Upper lobe of right lung (tissue), 1 donor: ENCODE results near the gene ADAMTS12. TPM values are rescaled to one million over a fixed set of nuclear protein-coding genes. Genes with fewer than 3 reads are reported as not detected.

Experiments
- ATAC-seq: fragments of 200-7000 bp; cut with Tn5 transposase; one replicate; pipeline ENCODE4 v1.9.1; 2020; ENCODE audit warnings: mild to moderate bottlenecking, moderate library complexity
- DNase-seq: peaks from one replicate; pipeline ENCODE4 v3.0.0-alpha.2; 2020
- H3K27ac ChIP-seq: fragments of 200-600 bp; one replicate; pipeline ENCODE4 v1.8.0; 2022
- H3K27me3 ChIP-seq: fragments of 200-600 bp; one replicate; pipeline ENCODE4 v1.8.0; 2022; ENCODE audit warnings: mild to moderate bottlenecking
- H3K36me3 ChIP-seq: fragments of 200-600 bp; one replicate; pipeline ENCODE4 v1.8.0; 2022
- H3K4me1 ChIP-seq: fragments of 200-600 bp; one replicate; pipeline ENCODE4 v1.8.0; 2022
- H3K4me3 ChIP-seq: fragments of 200-600 bp; one replicate; pipeline ENCODE4 v1.8.0; 2022; ENCODE audit warnings: mild to moderate bottlenecking
- H3K9me3 ChIP-seq: fragments of 200-600 bp; one replicate; pipeline ENCODE4 v1.8.0; 2022
- CTCF ChIP-seq: fragments of 200-600 bp; IDR thresholded peaks from one replicate; pipeline ENCODE4 v1.8.0; 2022; ENCODE audit warnings: antibody characterized with exemption
- intact Hi-C: fragments of 100-400 bp; cut with DNase I; formaldehyde crosslinking; loops from one replicate; pipeline ENCODE4 v1.11.0; 2022
- total RNA-seq: library from RNA; stranded (reverse); fragmentation: NEBNext Ultra II Directional; extraction: Animal tissue kit (Norgen Biotek cat#: 25700); gene quantifications from one replicate; pipeline ENCODE4 v1.2.1, GENCODE V29; 2021
- donor health status: DM: no; HTN: yes; CAD: no; lungs with severe emphysema.

The ADAMTS12 gene
- total RNA-seq, 1 donor from 2014 or later: 11.2 TPM

- ATAC-seq (no peak), DNase-seq (no peak)
- Histone ChIP-seq H3K36me3 (no peaks in the 10 kb centered on the region), H3K4me1 (no peaks in the 10 kb centered on the region), H3K9me3 (no peaks in the 10 kb centered on the region), H3K27ac (no peak overlapping the region), H3K27me3 (no peaks in the 10 kb centered on the region), H3K4me3 (no peak overlapping the region)
- intact Hi-C loops: no loop called here
- TF ChIP-seq CTCF: no peak
Observed at GRCh38 chr5:33712664-33713063, 179.1 kb downstream of the ADAMTS12 start.

GRCh38 chr5:33711094-33711679, 180.6 kb downstream of the ADAMTS12 start:
- no peak for DNase-seq
- Histone ChIP-seq H3K36me3 (no peaks in the 10 kb centered on the region), H3K27ac (no peak overlapping the region), H3K27me3 (no peaks in the 10 kb centered on the region), H3K4me3 (no peak overlapping the region), H3K9me3 (no peaks in the 10 kb centered on the region), H3K4me1 (no peaks in the 10 kb centered on the region)
- no peak for ATAC-seq
- intact Hi-C loops: no loop called here
- TF ChIP-seq CTCF: no peak

- H3K4me3 ChIP-seq: no peak overlapping the region
- no peaks in the 10 kb centered on the region for H3K27me3 ChIP-seq
- TF ChIP-seq CTCF: no peak
- no peaks in the 10 kb centered on the region for H3K36me3 ChIP-seq
- intact Hi-C loops: no loop called here
- no peaks in the 10 kb centered on the region for H3K4me1 ChIP-seq
- no peak for ATAC-seq
- no peak overlapping the region for H3K27ac ChIP-seq
- no peaks in the 10 kb centered on the region for H3K9me3 ChIP-seq
- no peak for DNase-seq
Observed at GRCh38 chr5:33702867-33703266, 188.9 kb downstream of the ADAMTS12 start.

- Histone ChIP-seq H3K36me3 (no peaks in the 10 kb centered on the region), H3K9me3 (no peaks in the 10 kb centered on the region), H3K27ac (no peak overlapping the region), H3K27me3 (no peaks in the 10 kb centered on the region), H3K4me1 (no peaks in the 10 kb centered on the region), H3K4me3 (no peak overlapping the region)
- no peak for ATAC-seq
- no peak for DNase-seq
- TF ChIP-seq CTCF: no peak
- intact Hi-C loops: no loop called here
Observed at GRCh38 chr5:33701951-33702350, 189.8 kb downstream of the ADAMTS12 start.

- ATAC-seq (no peak), DNase-seq (no peak)
- no peak overlapping the region for H3K27ac ChIP-seq
- no peaks in the 10 kb centered on the region for H3K36me3 ChIP-seq
- intact Hi-C loops: no loop called here
- TF ChIP-seq CTCF: no peak
- H3K9me3 ChIP-seq: no peaks in the 10 kb centered on the region
- no peak overlapping the region for H3K4me3 ChIP-seq
- no peaks in the 10 kb centered on the region for H3K4me1 ChIP-seq
- H3K27me3 ChIP-seq: no peaks in the 10 kb centered on the region
Observed at GRCh38 chr5:33701251-33701650, 190.5 kb downstream of the ADAMTS12 start.

GRCh38 chr5:33696411-33696810, 195.4 kb downstream of the ADAMTS12 start:
- no peak overlapping the region for H3K27ac ChIP-seq
- no peaks in the 10 kb centered on the region for H3K27me3 ChIP-seq
- no peaks in the 10 kb centered on the region for H3K4me1 ChIP-seq
- intact Hi-C loops: no loop called here
- no peaks in the 10 kb centered on the region for H3K9me3 ChIP-seq
- no peaks in the 10 kb centered on the region for H3K36me3 ChIP-seq
- H3K4me3 ChIP-seq: no peak overlapping the region
- DNase-seq: no peak
- no peak for ATAC-seq
- TF ChIP-seq CTCF: no peak
